ENCODE results near the gene MTAP.

- no peak for TF ChIP-seq ATF3 (IDR thresholded peaks at IDR 0.05)
- TF ChIP-seq CTCF (IDR thresholded peaks at IDR 0.05; ENCODE audit: low read depth, low read length, missing input control), result no peak
- TF ChIP-seq RAD21 (IDR thresholded peaks at IDR 0.05), result no peak
- no peak for TF ChIP-seq YY1 (IDR thresholded peaks at IDR 0.05)
- no peak for TF ChIP-seq REST (IDR thresholded peaks at IDR 0.05)
- no peak for TF ChIP-seq EGR1 (IDR thresholded peaks at IDR 0.05; ENCODE audit: low read depth in 2 of 2)
- TF ChIP-seq ZBTB33 (IDR thresholded peaks at IDR 0.05), result no peak
- TF ChIP-seq MAX (IDR thresholded peaks at IDR 0.05), result no peak
- no peak for TF ChIP-seq JUND (IDR thresholded peaks at IDR 0.05)
These were observed 1.9 kb downstream of the MTAP start for GRCh38 chr9:21804331-21804730.
